H1 (cell line): ENCODE results near the gene GPM6B. TPM values are rescaled to one million over a fixed set of nuclear protein-coding genes. Genes with fewer than 3 reads are reported as not detected.

Source experiments
- CTCF ChIA-PET: fragments of 300-600 bp; sonication (Branson Sonifier 250); formaldehyde crosslinking; loops from one replicate; lab custom pipeline; 2021; ENCODE audit not compliant: partially characterized antibody; lab: Charles Lee
- POLR2A ChIA-PET: fragments of 300-600 bp; sonication (Branson Sonifier 250); formaldehyde crosslinking; loops from one replicate; lab custom pipeline; 2021; ENCODE audit warnings: inconsistent platforms; ENCODE audit not compliant: partially characterized antibody; lab: Charles Lee
- DNase-seq, 2 experiments: peaks; one replicate each; pipeline versions ENCODE4 v3.0.0 to v3.0.0-alpha.2; 2010 to 2022; ENCODE audit warnings: low spot score in 2 of 2, low read depth in 1 of 2, mixed read lengths in 1 of 2
- FAIRE-seq: peaks from 2 replicates; lab custom pipeline; 2011; peaks lifted over from hg19 to GRCh38; lab: Jason Lieb, UNC
- H2AFZ ChIP-seq: 2 replicates; pipeline ENCODE4 v1.8.1; 2012; ENCODE audit warnings: low read length, inconsistent platforms
- H2AK5ac ChIP-seq: 2 replicates; pipeline ENCODE4 v1.6.1; 2013; ENCODE audit warnings: low read depth, low read length
- H2BK120ac ChIP-seq: replicated peaks from 2 replicates; pipeline ENCODE3; 2013; ENCODE audit warnings: low read depth, low read length, inconsistent platforms
- H2BK12ac ChIP-seq: 2 replicates; pipeline ENCODE4 v1.6.1; 2013; ENCODE audit warnings: low read depth, low read length
- H2BK15ac ChIP-seq: 2 replicates; pipeline ENCODE4 v1.6.1; 2013; ENCODE audit warnings: low read length
- H2BK20ac ChIP-seq: 2 replicates; pipeline ENCODE4 v1.6.1; 2013; ENCODE audit warnings: low read length
- H2BK5ac ChIP-seq: 2 replicates; pipeline ENCODE4 v1.6.1; 2013; ENCODE audit warnings: low read depth, low read length
- H3K14ac ChIP-seq: 2 replicates; pipeline ENCODE4 v1.6.1; 2013; ENCODE audit warnings: inconsistent platforms; ENCODE audit not compliant: insufficient read length
- H3K18ac ChIP-seq: 2 replicates; pipeline ENCODE4 v1.6.1; 2013; ENCODE audit warnings: low read length; ENCODE audit errors: extremely low read depth
- H3K23ac ChIP-seq: 2 replicates; pipeline ENCODE4 v1.6.1; 2013; ENCODE audit warnings: inconsistent platforms; ENCODE audit not compliant: insufficient read length
- H3K23me2 ChIP-seq: 2 replicates; pipeline ENCODE4 v1.6.1; 2013; ENCODE audit warnings: low read depth, low read length
- H3K27ac ChIP-seq: 2 replicates; pipeline ENCODE4 v1.6.1; 2011; ENCODE audit warnings: low read depth, low read length, inconsistent platforms
- H3K27me3 ChIP-seq, 4 experiments: replicated peaks in 1 of 4; 1 replicate in 1 of 4; 2 replicates in 3 of 4; pipeline versions ENCODE4 v1.6.1 to v1.8.1; 2011 to 2013; ENCODE audit warnings: low read length in 3 of 4, mild to moderate bottlenecking in 3 of 4, inconsistent platforms in 2 of 4, mixed read lengths in 2 of 4, moderate library complexity in 1 of 4; ENCODE audit not compliant: control insufficient read depth in 3 of 4, insufficient read depth in 3 of 4; ENCODE audit errors: extremely low read depth in 1 of 4
- H3K36me3 ChIP-seq, 4 experiments: 2 replicates each; pipeline versions ENCODE4 v1.6.1 to v1.8.1; 2011 to 2013; ENCODE audit warnings: mild to moderate bottlenecking in 4 of 4, low read length in 3 of 4, moderate library complexity in 2 of 4, control low read depth in 1 of 4, inconsistent platforms in 1 of 4; ENCODE audit not compliant: insufficient read depth in 4 of 4, control insufficient read depth in 2 of 4
- H3K4ac ChIP-seq: replicated peaks from 2 replicates; pipeline ENCODE3; 2013; ENCODE audit warnings: low read length, low read depth, mixed read lengths, inconsistent platforms; ENCODE audit not compliant: insufficient read length
- H3K4me1 ChIP-seq, 4 experiments: replicated peaks in 1 of 4; 1 replicate in 1 of 4; 2 replicates in 3 of 4; pipeline versions ENCODE4 v1.6.1 to v1.8.1; 2011 to 2013; ENCODE audit warnings: low read length in 3 of 4, inconsistent platforms in 2 of 4, mixed read lengths in 1 of 4; ENCODE audit not compliant: insufficient read depth in 4 of 4, control insufficient read depth in 3 of 4
- H3K4me2 ChIP-seq, 2 experiments: 2 replicates each; pipeline versions ENCODE4 v1.6.1 to v1.8.1; 2011 to 2013; ENCODE audit warnings: low read depth in 2 of 2, low read length in 2 of 2, control low read depth in 1 of 2, inconsistent platforms in 1 of 2, mild to moderate bottlenecking in 1 of 2; ENCODE audit not compliant: insufficient read depth in 1 of 2
- H3K4me3 ChIP-seq, 4 experiments: fragments of 200-600, 300-600 bp in 1 of 4; sonication (generic), shearing (Covaris generic), sonication (Bioruptor Twin) in 1 of 4; 2 replicates each; pipeline versions ENCODE4 v1.5.1 to v1.8.1; 2011 to 2016; ENCODE audit warnings: low read length in 4 of 4, low read depth in 3 of 4, control low read depth in 2 of 4, inconsistent platforms in 2 of 4, mild to moderate bottlenecking in 2 of 4, mixed read lengths in 1 of 4, moderate library complexity in 1 of 4; ENCODE audit not compliant: insufficient read depth in 2 of 4; ENCODE audit errors: extremely low read depth in 1 of 4
- H3K56ac ChIP-seq: replicated peaks from 2 replicates; pipeline ENCODE3; 2013; ENCODE audit warnings: low read depth, mild to moderate bottlenecking, mixed read lengths, low read length, inconsistent platforms; ENCODE audit not compliant: insufficient read length
- H3K79me1 ChIP-seq: 2 replicates; pipeline ENCODE4 v1.6.1; 2013; ENCODE audit warnings: low read depth, low read length, control low read depth
- H3K79me2 ChIP-seq, 2 experiments: 2 replicates each; pipeline versions ENCODE4 v1.6.1 to v1.8.1; 2012 to 2013; ENCODE audit warnings: low read length in 2 of 2, mild to moderate bottlenecking in 2 of 2, inconsistent platforms in 1 of 2; ENCODE audit not compliant: insufficient read depth in 2 of 2, control insufficient read depth in 1 of 2
- H3K9ac ChIP-seq, 4 experiments: replicated peaks in 1 of 4; 1 replicate in 1 of 4; 2 replicates in 3 of 4; pipeline versions ENCODE4 v1.6.1 to v1.8.1; 2011 to 2013; ENCODE audit warnings: low read depth in 3 of 4, low read length in 3 of 4, control low read depth in 2 of 4, mild to moderate bottlenecking in 2 of 4, moderate library complexity in 2 of 4, inconsistent platforms in 1 of 4; ENCODE audit errors: extremely low read depth in 1 of 4
- H3K9me3 ChIP-seq, 2 experiments: 2 replicates each; pipeline versions ENCODE4 v1.6.1 to v1.8.1; 2012 to 2013; ENCODE audit warnings: mild to moderate bottlenecking in 2 of 2, moderate library complexity in 2 of 2, control low read depth in 1 of 2, inconsistent platforms in 1 of 2, low read depth in 1 of 2, low read length in 1 of 2, mixed read lengths in 1 of 2; ENCODE audit not compliant: insufficient read depth in 2 of 2
- H4K20me1 ChIP-seq, 2 experiments: replicated peaks in 1 of 2; 2 replicates each; pipeline versions ENCODE3 to v1.8.1; 2011 to 2013; ENCODE audit warnings: inconsistent platforms in 2 of 2, low read length in 2 of 2, mild to moderate bottlenecking in 1 of 2; ENCODE audit not compliant: insufficient read depth in 2 of 2, control insufficient read depth in 1 of 2
- H4K5ac ChIP-seq: 2 replicates; pipeline ENCODE4 v1.6.1; 2013; ENCODE audit warnings: low read length, low read depth, mixed read lengths, inconsistent platforms; ENCODE audit not compliant: insufficient read length
- H4K8ac ChIP-seq: 2 replicates; pipeline ENCODE4 v1.8.0; 2013; ENCODE audit warnings: mild to moderate bottlenecking, moderate library complexity, low read length, inconsistent platforms; ENCODE audit not compliant: insufficient read depth; ENCODE audit errors: extremely low read depth
- H4K91ac ChIP-seq: replicated peaks from 2 replicates; pipeline ENCODE3; 2013; ENCODE audit warnings: low read length, mixed read lengths, inconsistent platforms; ENCODE audit not compliant: insufficient read length
- WGBS, 2 experiments: shearing (Covaris generic) in 1 of 2; methylation state at CpG; one replicate each; pipeline versions ENCODE4 v1.1.6 to v1.1.7; 2013 to 2015; ENCODE audit warnings: low lambda C conversion rate in 2 of 2, mixed read lengths in 2 of 2, inconsistent platforms in 1 of 2, low coverage in 1 of 2, missing lambda C conversion rate in 1 of 2; ENCODE audit not compliant: insufficient replicate concordance in 2 of 2, insufficient coverage in 1 of 2, insufficient read length in 1 of 2; ENCODE audit errors: extremely low coverage in 1 of 2, missing lambda C conversion rate in 1 of 2; 5-methylcytosine and 5-hydroxymethylcytosine counted together
- polyA plus RNA-seq, 7 experiments: library from polyadenylated mRNA; depleted of rRNA in 3 of 7; stranded (reverse) in 5 of 7; unstranded in 2 of 7; fragments of >200 nt in 5 of 7; fragments of 200-250 nt in 2 of 7; gene quantifications; 1 replicate in 5 of 7; 2 replicates in 1 of 7; 4 replicates in 1 of 7; pipeline versions ENCODE4 v1.2.1 to v1.2.3, GENCODE V29; 2011 to 2013; ENCODE audit warnings: missing spikeins in 2 of 7, mixed read lengths in 2 of 7
- total RNA-seq: library from RNA; stranded (reverse); fragmentation: NEBNext Ultra II Directional; extraction: Animal tissue kit (Norgen Biotek cat#: 25700); gene quantifications from 2 replicates; pipeline ENCODE4 v1.2.1, GENCODE V29; 2021

GPM6B gene
- total and polyA plus RNA-seq, 2 of the 8 experiments (the other 6 are each of a cell fraction or from before 2014, with no cell fraction given), result 132 to 175 TPM

- H3K9me3 ChIP-seq, result no peaks in the 10 kb centered on the region
- H2BK15ac ChIP-seq, result no peak overlapping the region
- 95% methylated on average over 2 of the region's 2 CpGs; no CpG with 5 or more reads in 1 of the 2 experiments for WGBS, 2 experiments
- no peak overlapping the region for H3K4me2 ChIP-seq
- H3K36me3 ChIP-seq, result no peaks in the 10 kb centered on the region
- H3K79me2 ChIP-seq, result peaks cover 0 to 20% of the 10 kb centered on the region in 2 experiments; a peak in 2 of 4 replicates
- no peak overlapping the region for H2AK5ac ChIP-seq
- H3K27ac ChIP-seq, result no peak overlapping the region
- no peak overlapping the region for H2AFZ ChIP-seq
- no peaks in the 10 kb centered on the region for H3K23me2 ChIP-seq
- H3K4ac ChIP-seq, result no peak overlapping the region
- no peaks in the 10 kb centered on the region; the same call in 1 of the 2 replicates for H3K79me1 ChIP-seq
- H2BK20ac ChIP-seq, result no peak overlapping the region
- no peak for DNase-seq
- no peaks in the 10 kb centered on the region for H4K20me1 ChIP-seq
- no peak overlapping the region for H3K9ac ChIP-seq
- H2BK120ac ChIP-seq, result no peak overlapping the region
- no peak overlapping the region for H3K23ac ChIP-seq
- peaks cover 0 to 8% (median 4%) of the 10 kb centered on the region in 4 experiments; a peak in 4 of 7 replicates for H3K4me1 ChIP-seq
- ChIA-PET CTCF (no interaction called here), POLR2A (no interaction called here)
- no peak overlapping the region for H4K5ac ChIP-seq
- H3K18ac ChIP-seq, result no peak overlapping the region
- H4K8ac ChIP-seq, result no peak overlapping the region
- no peaks in the 10 kb centered on the region for H3K27me3 ChIP-seq
- no peak overlapping the region for H3K14ac ChIP-seq
- no peak overlapping the region for H2BK12ac ChIP-seq
- no peak overlapping the region for H3K4me3 ChIP-seq
- H3K56ac ChIP-seq, result no peak overlapping the region
- no peak overlapping the region for H2BK5ac ChIP-seq
- peak; percentile 42 for FAIRE-seq
- no peak overlapping the region for H4K91ac ChIP-seq
Observed at GRCh38 chrX:13805241-13805640, 11.7 kb downstream of the GPM6B start.
